ENCODE measurements around the gene IL20.

GRCh38 chr1:206860165-206860564, 5.3 kb upstream of the IL20 start:
- TF ChIP-seq GATA3 (IDR thresholded peaks at IDR 0.05; ENCODE audit: low read depth, low read length): no peak
- no peak for TF ChIP-seq GATA2 (IDR thresholded peaks at IDR 0.05; ENCODE audit: low read depth, low read length)

Data from SH-SY5Y (cell line).